ENCODE results near the gene IFITM2.
"Not testable (repeated sequence)": the region's sequence is repeated elsewhere in the genome, so short reads cannot be mapped to it uniquely, and the experiment has no call there.

The IFITM2 gene

GRCh38 chr11:324156-324555 is 16.5 kb downstream of the IFITM2 start:
- in situ Hi-C loops (cut with HindIII; ENCODE audit: low pct_unique_long_range_greater_than_20kb, low sequenced_read_pairs): no loop called here
- no peak for TF ChIP-seq JUND (IDR thresholded peaks at IDR 0.05; ENCODE audit: low read depth)
- no peak for DNase-seq (ENCODE audit: low read depth in 1 of 2, low spot score in 1 of 2)

DNA sequence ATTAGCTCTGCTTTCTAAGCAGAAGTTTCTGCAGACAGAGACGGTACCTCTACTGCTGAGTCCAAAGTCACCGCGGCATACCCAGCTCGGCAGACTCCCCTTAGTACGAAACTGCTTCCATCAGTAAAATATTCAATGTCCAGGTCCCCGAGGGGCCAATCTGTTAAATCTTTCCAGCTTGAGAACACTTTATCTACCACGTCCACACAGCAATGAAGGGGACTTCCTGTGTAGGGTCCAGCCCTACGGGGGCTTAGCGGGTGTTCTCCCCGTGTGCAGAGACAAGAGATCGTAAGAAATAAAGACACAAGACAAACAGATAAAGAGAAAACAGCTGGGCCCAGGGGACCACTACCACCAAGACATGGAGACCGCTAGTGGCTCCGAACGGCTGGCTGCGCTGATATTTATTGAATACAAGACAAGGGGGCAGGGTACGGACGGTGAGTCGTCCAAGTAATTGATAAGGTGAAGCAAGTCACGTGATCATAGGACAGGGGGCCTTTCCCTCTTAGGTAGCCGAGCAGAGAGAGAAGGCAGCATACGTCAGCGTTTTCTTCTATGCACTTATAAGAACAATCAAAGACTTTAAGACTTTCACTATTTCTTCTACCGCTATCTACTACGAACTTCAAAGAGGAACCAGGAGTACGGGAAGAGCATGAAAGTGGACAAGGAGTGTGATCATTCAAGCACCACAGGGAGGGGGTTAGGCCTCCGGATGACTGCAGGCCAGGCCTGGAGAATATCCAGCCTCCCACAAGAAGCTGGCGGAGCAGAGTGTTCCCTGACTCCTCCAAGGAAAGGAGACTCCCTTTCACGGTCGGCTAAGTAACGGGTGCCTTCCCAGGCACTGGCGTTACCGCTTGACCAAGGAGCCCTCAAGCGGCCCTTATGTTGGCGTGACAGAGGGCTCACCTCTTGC is 17.2 kb downstream of the IFITM2 start:
- in situ Hi-C loops (cut with HindIII; ENCODE audit: low pct_unique_long_range_greater_than_20kb, low sequenced_read_pairs): not testable (repeated sequence)

DNA sequence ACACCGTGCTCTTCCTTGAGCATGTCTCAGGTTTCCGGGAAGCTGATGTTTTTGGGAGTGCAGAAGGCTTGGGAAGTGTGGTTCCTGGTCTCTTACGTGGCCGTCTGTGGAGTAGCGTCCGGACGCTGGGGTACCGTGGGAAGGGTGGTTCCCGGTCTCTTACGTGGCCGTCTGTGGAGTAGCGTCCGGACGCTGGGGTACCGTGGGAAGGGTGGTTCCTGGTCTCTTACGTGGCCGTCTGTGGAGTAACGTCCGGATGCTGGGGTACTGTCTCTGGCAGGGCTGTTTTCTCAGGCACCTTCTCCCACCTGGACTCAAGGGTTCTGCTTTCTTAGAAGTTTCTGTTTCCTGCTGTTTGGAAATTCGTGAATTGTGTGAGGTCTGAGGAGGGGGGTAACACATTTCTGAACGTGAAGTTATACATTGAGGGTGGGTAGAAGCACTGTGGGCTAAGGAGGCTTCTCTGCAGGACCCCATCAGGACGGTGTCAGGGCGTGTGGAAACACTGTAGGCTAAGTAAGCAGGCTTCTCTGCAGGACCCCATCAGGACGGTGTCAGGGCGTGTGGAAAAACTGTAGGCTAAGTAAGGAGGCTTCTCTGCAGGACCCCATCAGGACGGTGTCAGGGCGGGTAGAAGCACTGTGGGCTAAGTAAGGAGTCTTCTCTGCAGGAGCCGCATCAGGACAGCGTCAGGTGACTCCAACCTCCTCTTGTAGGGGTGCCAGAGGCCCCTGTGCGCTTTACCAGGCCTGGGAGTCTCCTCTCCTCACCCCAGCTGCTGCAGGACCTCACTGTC is 18.4 kb downstream of the IFITM2 start:
- no peak for TF ChIP-seq JUND (IDR thresholded peaks at IDR 0.05; ENCODE audit: low read depth)
- no peak for DNase-seq (ENCODE audit: low read depth in 1 of 2, low spot score in 1 of 2)
- in situ Hi-C loops (cut with HindIII; ENCODE audit: low pct_unique_long_range_greater_than_20kb, low sequenced_read_pairs): no loop called here

More for the DNA sequence above, 17.2 kb downstream of the IFITM2 start:
- not testable (repeated sequence) for DNase-seq (ENCODE audit: low read depth in 1 of 2, low spot score in 1 of 2)

DNA sequence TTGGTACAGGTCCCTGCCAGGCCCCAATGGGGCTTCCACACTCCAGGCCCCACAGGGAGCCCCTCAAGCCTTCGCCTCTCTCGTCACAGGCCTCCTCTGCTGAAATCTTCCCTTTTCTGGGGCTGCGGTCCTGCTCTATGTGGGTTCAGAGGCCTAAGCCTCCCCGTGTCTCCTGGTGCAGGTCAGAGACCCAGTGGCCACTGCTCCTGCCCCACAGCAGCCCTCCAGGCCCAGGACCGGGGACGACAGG is 18.9 kb downstream of the IFITM2 start:
- no peak for TF ChIP-seq JUND (IDR thresholded peaks at IDR 0.05; ENCODE audit: low read depth)
- in situ Hi-C loops (cut with HindIII; ENCODE audit: low pct_unique_long_range_greater_than_20kb, low sequenced_read_pairs): no loop called here
- no peak for DNase-seq (ENCODE audit: low read depth in 1 of 2, low spot score in 1 of 2)

- no peak for TF ChIP-seq JUND (IDR thresholded peaks at IDR 0.05; ENCODE audit: low read depth)
- in situ Hi-C loops (cut with HindIII; ENCODE audit: low pct_unique_long_range_greater_than_20kb, low sequenced_read_pairs): no loop called here
- no peak for DNase-seq (ENCODE audit: low read depth in 1 of 2, low spot score in 1 of 2)
Observed at GRCh38 chr11:326842-327580, 19.4 kb downstream of the IFITM2 start.

GRCh38 chr11:327581-327923 is 19.9 kb downstream of the IFITM2 start:
- in situ Hi-C loops (cut with HindIII; ENCODE audit: low pct_unique_long_range_greater_than_20kb, low sequenced_read_pairs): no loop called here
- no peak for DNase-seq (ENCODE audit: low read depth in 1 of 2, low spot score in 1 of 2)
- TF ChIP-seq JUND (IDR thresholded peaks at IDR 0.05; ENCODE audit: low read depth): no peak

DNA sequence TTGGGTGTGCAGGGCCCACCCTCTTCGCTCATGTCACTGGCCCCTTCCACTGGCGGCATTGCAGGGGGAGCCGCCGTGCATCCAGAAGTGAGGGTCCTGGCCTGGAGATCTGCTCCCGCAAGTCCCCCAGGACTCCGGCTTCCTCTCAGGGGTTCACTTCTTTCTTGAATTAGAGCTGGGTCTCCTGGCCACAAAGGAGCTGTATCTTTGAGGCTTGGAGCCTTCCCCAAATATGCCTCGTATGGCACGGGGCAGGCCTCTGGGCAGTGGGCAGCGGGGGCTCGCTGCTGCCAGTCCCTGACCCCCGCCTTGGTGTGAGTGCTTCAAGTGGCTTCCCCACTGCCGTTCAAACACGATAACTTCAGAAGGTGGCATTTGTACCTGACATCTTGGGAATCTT is 20.4 kb downstream of the IFITM2 start:
- no peak for TF ChIP-seq JUND (IDR thresholded peaks at IDR 0.05; ENCODE audit: low read depth)
- DNase-seq (ENCODE audit: low read depth in 1 of 2, low spot score in 1 of 2): no peak
- in situ Hi-C loops (cut with HindIII; ENCODE audit: low pct_unique_long_range_greater_than_20kb, low sequenced_read_pairs): no loop called here

DNA sequence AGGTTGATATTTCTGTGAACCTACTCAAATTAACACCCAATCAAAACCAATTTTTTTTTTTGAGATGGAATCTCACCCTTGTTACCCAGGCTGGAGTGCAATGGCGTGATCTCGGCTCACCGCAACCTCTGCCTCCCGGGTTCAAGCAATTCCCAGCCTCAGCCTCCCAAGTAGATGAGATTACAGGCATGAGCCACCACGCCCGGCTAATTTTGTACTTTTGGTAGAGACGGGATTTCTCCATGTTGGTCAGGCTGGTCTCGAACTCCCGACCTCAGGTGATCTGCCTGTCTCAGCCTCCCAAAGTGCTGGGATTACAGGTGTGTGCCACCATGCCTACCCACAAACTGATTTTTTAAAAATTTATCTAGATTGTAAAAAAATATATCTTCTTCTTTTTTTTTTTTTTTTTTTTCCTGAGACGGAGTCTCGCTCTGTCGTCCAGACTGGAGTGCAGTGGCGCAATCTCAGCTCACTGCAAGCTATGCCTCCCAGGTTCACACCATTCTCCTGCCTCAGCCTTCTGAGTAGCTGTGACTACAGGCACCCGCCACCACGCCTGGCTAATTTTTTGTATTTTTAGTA is 21.0 kb downstream of the IFITM2 start:
- in situ Hi-C loops (cut with HindIII; ENCODE audit: low pct_unique_long_range_greater_than_20kb, low sequenced_read_pairs); DNase-seq (ENCODE audit: low read depth in 1 of 2, low spot score in 1 of 2): not testable (repeated sequence)

DNA sequence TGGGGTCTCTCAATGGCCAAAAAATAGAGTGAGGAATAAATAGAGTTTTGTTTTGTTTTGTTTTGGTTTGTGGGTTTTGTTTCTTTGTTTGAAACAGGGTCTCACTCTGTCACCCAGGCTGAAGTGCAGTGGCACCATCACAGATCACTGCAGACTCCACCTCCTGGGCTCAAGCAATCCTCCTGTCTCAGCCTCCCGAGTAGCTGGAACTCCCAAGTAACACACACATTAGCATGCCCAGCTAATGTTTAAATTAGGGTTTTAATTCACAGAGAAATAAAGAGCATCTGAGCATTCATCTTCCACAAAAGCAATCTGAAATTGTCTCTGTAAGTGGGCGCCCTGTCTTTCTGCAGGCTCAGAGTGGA is 22.3 kb downstream of the IFITM2 start:
- in situ Hi-C loops (cut with HindIII; ENCODE audit: low pct_unique_long_range_greater_than_20kb, low sequenced_read_pairs): no loop called here
- TF ChIP-seq JUND (IDR thresholded peaks at IDR 0.05; ENCODE audit: low read depth): no peak
- no peak for DNase-seq (ENCODE audit: low read depth in 1 of 2, low spot score in 1 of 2)

GRCh38 chr11:330307-330693 is 22.7 kb downstream of the IFITM2 start:
- in situ Hi-C loops (cut with HindIII; ENCODE audit: low pct_unique_long_range_greater_than_20kb, low sequenced_read_pairs): no loop called here
- no peak for TF ChIP-seq JUND (IDR thresholded peaks at IDR 0.05; ENCODE audit: low read depth)
- DNase-seq (ENCODE audit: low read depth in 1 of 2, low spot score in 1 of 2): no peak

GRCh38 chr11:330694-331357 is 23.2 kb downstream of the IFITM2 start:
- TF ChIP-seq JUND (IDR thresholded peaks at IDR 0.05; ENCODE audit: low read depth): no peak
- no peak for DNase-seq (ENCODE audit: low read depth in 1 of 2, low spot score in 1 of 2)
- in situ Hi-C loops (cut with HindIII; ENCODE audit: low pct_unique_long_range_greater_than_20kb, low sequenced_read_pairs): no loop called here

DNA sequence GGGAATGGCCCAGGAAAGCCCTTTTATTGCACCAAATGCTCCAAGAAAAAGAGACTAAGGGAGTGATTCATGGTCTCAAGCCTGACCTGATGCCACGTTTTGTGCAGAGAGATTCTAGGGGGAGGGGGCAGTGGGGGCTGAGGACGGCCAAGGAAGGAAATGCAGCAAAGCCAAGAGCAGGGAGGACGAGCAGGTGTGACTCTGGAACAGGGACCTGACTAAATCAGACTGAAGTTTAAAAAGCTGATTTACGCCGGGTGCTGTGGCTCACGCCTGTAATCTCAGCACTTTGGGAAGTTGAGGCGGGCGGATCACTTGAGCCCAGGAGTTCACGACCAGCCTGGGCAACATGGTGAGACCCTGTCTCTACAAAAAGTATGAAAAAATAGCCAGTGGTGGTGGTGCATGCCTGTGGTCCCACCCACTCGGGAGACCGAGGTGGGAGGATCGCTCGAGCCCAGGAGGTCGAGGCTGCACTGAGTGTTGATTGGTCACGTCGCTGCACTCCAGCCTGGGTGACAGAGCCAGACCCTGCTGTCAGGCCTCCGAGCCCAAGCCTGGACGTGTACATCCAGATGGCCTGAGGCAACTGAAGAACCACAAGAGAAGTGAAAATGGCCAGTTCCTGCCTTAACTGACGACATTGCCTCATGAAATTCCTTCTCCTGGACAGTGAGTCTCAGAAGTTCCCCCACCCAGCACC is 23.9 kb downstream of the IFITM2 start:
- in situ Hi-C loops (cut with HindIII; ENCODE audit: low pct_unique_long_range_greater_than_20kb, low sequenced_read_pairs): no loop called here
- no peak for DNase-seq (ENCODE audit: low read depth in 1 of 2, low spot score in 1 of 2)
- TF ChIP-seq JUND (IDR thresholded peaks at IDR 0.05; ENCODE audit: low read depth): no peak
